ENCODE measurements around the gene CNTF.

The CNTF gene

GRCh38 chr11:58608331-58608730 lies 14.1 kb upstream of the CNTF start:
- no peak for DNase-seq

DNA sequence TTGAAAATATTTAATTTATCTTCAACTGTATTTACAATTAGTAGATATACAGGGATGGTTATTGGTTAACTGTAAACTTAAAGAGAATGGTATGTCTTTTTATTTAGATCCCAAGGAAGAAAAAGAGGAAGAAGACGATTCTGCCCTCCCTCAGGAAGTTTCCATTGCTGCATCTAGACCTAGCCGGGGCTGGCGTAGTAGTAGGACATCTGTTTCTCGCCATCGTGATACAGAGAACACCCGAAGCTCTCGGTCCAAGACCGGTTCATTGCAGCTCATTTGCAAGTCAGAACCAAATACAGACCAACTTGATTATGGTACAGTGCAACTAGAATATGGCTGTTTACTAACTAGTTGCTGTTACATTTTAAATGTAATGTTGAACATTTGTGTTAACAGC lies 12.7 kb upstream of the CNTF start:
- DNase-seq = no peak

GRCh38 chr11:58613228-58613627 lies 9.2 kb upstream of the CNTF start:
- no peak for DNase-seq

DNA sequence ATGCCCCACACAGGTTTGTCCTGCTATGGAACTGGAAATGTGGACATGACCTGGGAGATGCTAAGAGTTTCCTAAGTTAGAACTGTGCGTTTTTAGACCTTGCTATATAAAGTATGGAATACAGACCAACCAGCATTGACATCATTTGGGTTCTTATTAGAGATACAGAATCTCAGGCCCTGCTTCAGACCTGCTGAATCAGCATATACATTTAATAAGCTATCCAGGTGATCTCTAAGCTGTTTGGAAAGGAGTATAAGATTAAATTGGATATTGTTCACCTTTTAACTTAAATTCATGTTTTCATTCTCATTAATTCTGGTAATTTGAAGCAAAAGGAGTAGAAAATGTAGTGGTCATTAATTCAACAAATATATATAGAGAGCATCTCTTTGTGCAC lies 6.9 kb upstream of the CNTF start:
- DNase-seq = no peak

GRCh38 chr11:58616594-58616993 lies 5.9 kb upstream of the CNTF start:
- no peak for DNase-seq

DNA sequence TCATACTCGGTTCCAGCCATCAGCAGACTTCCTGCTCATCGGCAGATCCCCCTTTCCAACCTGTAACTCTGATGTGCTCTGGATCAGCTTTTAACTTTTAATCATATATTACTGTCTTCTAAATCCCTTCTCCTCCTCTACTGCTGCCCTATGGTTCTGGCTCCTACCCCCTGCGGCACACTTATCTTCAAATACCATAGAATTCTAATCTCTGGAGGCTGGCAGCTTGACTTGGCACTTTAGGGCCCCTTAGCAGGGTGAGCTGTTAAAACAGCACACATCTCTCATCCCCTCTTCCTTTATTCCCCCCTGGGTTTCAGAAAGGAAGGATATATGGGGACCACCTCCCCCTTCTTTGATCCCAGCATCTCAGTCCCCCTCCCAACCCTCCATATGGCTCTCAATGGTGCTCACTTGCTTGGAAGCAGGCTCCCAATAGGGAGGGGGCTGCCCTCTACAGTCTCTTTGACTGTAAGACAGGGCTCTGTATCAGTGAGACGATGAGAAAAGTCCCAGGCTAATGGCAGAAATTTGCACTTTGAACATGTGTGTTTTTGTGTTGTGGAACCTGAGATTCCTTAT lies 4.4 kb upstream of the CNTF start:
- no peak for DNase-seq

DNA sequence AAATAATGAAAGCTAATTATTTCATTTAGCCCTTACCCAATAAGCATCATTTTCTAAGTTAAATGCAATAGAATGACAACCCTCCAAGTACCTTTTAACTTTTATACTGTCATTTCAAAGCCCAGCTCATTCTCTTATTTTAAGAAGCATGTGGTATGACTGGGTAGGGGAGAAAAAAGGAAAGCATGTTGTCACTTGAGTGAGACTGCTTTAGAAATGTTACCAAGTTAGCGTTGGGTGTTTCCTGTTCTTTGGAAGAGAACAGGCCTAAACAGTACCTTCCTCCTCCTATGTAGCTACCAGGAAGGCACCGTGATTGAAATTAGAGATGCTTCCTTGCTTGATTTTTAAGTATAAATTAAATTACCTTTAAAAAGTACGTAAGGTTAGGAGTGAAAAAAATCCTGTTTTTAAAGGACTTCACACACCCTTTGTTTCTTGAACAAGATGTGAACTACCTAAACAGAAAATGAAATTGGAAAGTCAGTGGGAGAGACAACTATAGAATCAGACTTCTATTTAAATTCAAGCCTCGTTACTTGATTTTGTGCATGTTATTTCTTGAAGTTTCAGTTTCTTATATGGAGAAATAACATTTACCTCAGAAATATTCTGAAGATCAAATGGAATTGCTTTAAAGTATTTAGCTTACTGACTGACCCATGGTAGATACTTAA lies 741 bp upstream of the CNTF start:
- no peak for DNase-seq

DNA sequence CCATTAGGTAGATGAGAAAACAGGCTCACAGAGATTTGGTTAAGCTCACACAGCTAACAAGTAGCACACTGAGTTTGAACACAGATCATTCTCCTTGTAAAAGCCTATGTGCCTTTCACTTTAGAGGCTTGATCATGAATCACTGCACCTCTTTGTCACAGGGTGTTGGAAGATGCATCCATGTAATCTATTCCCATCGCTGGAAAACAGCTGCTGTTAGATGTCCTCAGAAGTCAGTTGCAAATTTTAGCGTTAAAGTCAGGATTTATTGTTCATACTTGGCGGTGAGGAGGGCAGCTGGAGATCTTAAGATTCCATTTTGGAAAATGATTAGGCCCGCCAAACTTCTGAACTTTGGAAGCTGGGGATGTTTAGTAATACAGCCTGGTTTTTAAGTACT lies 2.6 kb downstream of the CNTF start:
- no peak for DNase-seq

- DNase-seq = no peak
These were observed 3.5 kb downstream of the CNTF start for GRCh38 chr11:58625826-58626460.

DNA sequence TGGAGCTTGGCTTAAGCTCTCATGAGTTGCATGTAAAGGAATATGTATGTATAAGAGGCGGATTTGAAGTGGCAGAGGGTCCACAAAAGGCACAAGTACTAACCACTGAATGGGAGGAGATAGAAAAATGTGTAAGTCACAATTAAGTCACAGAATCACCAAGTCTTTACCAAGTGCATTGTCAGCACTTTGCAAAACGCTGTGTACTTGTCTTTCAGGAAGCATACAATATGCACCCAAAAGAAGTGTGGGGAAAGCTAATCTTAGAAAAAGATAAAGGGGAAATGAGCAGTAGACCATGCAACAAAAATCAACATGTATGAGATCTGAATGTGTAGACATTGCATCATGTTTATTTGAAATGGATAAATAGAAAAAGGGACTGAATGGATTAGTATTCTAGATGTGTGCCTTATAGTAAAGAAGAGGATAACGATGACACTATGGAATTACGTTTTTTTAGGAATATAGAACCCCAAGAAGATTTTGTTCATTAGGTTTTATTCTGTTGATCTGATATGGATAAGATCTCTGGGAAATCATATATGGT lies 4.5 kb downstream of the CNTF start:
- no peak for DNase-seq

- no peak for DNase-seq
These were observed 6.0 kb downstream of the CNTF start for GRCh38 chr11:58628446-58628845.

DNA sequence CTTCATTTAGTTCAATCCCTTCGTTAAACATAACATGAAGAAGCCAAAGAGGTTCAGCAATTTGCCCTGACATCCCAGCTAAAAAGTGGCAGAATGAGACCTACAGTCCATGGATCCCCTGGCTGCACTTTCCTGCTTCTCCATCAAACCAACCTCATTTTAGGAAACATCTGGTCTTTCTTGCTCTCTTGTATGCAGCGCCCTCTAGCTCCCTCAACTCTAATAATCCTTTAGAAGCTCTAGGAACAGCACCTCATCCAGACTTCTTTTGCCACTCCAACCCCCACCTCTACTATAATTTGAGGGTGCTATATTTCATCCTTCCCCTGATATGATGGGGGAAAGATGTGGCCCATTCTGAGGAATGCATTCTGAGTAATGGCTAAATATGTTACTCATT lies 7.4 kb downstream of the CNTF start:
- DNase-seq = no peak

GRCh38 chr11:58631378-58631777 lies 8.9 kb downstream of the CNTF start:
- no peak for DNase-seq

DNA sequence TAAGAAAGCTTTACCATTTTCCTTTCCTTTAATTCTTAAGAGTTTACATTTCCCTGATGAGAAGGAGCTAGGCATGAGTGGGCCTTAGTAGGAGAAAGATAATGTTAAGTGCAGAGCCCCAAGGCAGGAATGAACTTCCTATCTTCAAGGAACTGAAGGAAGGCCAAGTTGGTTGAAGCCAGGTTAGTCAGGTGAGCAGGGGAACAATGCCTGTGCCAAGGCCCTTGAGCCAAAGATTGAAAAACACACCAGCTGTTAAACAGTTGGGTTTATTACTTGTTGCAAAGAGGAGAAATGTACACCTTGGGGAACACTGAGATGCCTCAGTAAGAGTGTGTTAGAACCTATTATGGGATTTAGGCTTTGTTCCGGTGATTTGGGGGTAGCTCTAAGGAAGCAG lies 10.0 kb downstream of the CNTF start:
- no peak for DNase-seq

- DNase-seq = no peak
These were observed 14.1 kb downstream of the CNTF start for GRCh38 chr11:58636587-58636986.

- no peak for DNase-seq
These were observed 14.9 kb downstream of the CNTF start for GRCh38 chr11:58637371-58637770.

DNA sequence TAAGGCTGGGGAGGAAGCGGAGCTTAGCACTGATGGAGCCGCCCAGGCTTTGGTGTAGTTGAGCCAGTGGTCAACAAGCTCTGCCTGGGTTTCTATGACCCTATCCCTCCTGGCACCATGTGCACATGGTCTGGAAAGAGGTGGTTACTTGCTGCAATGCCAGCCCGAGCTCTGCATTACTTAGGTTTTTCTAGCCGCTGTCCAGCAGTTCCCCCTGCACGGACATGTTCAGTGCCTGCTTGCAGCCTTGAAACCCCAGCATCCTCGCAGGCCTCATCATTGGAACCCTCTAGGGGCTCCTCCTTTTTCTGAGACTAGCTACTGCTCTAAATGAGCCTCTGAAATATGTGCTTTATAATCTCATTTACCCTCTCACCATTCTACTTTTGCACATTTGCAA lies 16.6 kb downstream of the CNTF start:
- DNase-seq = no peak

GRCh38 chr11:58639669-58640068 lies 17.2 kb downstream of the CNTF start:
- no peak for DNase-seq

- no peak for DNase-seq
These were observed 18.0 kb downstream of the CNTF start for GRCh38 chr11:58640386-58641023.

DNA sequence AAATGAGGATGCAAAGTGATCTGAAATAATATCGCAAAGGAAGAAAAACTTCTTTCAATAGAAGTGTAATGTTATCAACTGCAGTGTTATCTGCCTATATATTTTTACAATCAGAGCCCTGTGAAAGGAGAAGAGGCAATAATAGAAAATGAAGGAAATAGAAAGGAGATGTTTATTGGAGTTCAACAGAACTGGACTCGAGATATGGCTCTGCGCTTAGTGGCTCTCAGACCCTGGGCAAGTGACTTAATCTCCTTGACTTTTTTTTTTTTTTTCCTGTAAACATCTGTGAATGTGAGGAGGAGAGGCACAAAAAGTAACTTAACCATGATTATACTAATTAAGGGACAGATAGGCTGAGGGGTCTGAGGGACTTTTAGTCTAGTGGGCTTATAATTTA lies 18.9 kb downstream of the CNTF start:
- DNase-seq = no peak

DNA sequence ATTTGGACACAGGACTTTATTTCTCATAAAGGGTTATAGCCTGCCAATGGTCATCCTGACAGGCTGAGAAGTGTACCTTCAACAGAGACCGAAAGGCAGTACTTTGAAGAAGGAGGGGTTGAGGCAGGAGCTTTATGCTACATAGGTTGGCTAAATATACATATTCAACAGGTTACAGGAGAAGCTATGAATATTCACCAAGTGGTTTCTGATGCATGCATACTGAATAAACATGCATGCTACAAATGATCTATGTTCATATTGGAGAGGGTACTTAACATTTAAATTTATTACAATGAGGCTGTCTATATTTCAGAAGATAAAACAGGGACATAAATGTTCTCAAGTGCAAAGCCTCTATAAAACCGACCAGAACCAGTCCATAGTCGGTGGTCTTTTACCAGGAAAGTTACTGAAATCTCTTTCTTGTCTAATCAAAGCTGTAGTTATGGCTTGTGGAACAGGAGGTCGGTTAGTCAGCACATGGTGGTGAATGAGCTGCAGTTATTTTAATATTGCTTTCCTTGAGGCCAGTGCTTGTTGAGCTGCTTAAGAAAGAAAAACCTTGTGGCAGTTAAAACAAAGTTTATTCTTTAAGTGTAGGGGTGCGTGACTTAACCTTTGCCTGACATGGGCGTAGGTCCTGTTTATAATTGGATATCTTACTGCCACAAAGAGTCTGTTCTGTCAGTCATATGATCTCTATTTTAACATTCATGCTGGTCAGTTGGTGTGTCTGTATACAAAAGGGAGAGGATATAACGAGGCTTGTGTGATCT lies 19.5 kb downstream of the CNTF start:
- DNase-seq = no peak

DNA sequence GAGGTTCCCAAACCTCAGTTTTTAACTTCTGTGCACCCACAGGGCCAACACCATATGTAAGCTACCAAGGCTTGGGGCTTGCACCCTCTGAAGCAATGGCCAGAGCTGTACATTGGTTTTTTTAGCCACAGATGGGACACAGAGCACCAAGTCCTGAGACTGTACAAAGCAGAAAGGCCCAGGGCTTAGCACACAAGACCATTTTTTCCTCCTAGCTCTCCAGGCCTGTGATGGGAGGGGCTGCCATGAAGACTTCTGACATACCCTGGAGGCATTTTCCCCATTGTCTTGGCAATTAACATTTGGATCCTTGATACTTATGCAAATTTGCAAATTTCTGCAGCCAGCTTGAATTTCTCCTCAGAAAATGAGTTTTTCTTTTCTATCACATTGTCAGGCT lies 23.4 kb downstream of the CNTF start:
- DNase-seq = no peak

DNA sequence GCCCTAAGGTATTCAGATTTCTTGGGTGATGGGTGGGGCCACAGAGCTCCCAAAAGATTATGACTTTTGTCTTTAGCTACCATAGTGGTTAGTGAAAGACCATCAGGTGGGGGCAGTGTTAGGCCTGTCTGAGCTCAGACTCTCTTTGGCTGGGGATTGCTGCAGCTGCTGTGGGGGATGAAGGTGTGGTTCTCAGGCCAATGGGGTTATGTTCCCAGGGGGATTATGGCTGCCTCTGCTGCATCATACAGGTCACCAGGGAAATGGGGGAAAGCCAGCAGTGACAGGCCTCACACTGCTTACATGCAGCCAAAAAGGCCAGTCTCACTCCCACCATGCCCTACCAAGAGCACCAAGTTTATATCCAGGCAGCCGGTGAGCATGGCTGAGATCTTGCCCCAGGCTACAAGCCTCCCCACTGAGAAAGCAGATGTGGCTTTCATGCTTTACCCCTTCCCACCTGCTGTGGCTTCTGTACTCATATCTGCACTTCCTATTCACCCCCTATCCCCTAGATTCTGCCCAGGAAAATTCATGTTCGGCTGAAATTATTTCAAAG lies 24.8 kb downstream of the CNTF start:
- no peak for DNase-seq
